NK-92 treated with Interleukin-12 subunit alpha and Interleukin-12 subunit beta, amount 100 ng/mL, for 24 hours (cell line): ENCODE data around the gene PPP3R1.

Experiments used
- DNase-seq: peaks from one replicate; lab custom pipeline; 2025; lab: John Stamatoyannopoulos, UW

Gene PPP3R1

DNA sequence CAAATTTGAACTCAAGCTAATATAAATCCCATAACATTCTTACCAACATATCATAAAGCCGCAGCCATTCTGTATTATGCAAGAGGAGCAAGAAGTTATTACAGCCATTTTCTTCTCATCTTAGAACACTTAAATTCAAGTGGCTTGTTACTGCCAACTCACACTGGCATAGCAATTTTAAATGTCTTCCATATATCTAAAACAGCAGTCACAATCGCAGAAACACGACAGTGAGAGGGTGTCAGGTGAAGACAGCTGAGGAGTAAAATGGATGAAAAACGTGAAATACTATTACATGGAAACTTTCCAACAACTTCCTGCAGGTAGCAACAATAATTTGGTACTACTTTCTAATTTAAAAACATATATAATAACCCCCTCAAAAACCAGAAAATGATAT lies 17.9 kb downstream of the PPP3R1 start:
- no peak for DNase-seq

DNA sequence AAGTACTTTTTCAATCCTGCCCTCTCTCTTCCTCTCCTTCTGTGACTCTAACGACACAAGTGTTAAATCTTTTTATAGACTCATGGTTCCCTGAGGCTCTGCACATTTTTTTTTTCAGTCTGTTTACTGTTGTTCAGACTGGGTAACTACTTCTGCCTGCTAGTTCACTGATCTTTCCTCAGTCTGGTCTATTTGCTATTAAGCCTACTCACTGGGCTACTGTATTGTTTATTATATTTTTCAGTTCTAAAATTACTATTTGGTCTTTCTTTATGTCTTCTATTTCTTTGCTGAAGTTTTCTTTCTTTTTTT lies 21.3 kb downstream of the PPP3R1 start:
- DNase-seq, result no peak

DNA sequence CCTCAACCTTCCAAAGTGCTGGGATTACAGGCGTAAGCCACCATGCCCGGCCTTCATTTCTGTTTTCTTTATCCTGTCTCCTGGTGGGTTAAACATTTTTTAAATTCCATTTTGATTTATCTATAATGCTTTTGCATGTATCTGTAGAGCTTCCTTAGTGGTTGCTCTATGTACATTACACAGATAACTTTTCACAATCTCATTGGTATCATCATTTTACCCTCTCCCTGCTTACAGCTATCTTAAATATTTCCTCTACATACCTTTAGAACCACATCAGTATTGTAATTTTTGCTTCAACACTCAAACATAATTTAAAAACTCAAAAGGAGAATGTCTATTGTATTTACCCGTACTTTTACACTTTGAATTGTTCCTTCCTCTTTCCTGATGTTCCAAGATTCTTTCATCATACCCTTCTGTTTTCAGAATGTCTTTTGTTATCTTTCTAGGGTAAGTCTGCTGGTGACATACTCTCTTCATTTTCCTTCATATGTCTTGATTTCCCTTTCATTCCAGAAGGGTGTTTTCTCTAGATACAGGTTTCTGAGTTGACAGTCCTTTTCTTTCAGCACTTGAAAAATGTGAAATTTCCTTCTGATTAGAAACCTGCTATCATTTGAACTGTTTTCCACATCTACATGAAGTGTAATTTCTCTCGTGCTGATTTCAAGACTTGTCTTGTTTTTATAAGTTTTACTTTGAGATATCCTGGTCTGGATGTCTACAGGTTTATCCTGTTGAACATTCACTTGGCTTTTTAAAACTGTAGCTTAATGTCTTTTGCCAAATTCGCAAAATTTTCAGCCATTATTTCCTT lies 21.9 kb downstream of the PPP3R1 start:
- no peak for DNase-seq

DNA sequence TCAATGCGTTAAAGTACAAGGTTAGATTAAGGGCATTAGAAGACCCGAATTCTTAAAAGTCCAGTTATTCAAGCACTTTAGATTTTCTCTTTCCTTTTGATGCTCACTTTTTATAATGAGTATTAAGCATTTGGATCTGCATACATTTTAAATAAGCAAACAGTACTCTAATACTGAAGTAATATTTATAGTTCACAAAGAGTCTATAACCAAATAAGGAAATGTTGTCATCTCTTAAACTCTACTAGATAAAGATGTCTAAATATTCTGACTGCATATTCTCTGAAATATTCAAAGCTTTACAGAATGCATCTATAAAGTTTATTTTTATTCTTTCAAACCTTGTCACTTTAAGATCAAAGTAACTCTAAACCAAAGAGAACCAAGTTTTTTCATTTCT lies 25.5 kb downstream of the PPP3R1 start:
- no peak for DNase-seq

DNA sequence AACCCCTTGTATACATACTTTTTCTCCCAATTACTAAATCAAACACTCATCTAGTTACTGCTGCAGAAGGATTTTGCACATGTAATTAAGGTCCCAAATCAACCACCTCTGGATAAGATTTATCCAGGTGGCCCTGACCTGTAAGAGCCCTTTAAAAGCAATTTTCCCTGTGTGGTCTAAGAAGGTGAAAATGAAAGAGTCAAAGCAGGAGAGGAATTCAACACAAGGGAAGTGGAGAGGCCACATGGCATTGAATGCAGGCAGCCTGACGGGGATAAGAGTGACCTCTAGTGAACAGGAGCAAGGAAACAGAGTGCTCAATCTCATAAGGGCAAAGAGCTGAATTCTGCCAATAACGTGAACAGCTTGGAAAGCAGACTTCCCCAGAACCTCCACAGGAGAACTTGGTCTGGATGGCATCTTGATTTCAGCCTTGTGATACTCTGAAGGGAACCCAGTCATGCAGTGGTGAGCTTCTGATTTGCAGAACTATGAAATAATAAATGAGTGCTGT lies 27.2 kb downstream of the PPP3R1 start:
- DNase-seq, result no peak

DNA sequence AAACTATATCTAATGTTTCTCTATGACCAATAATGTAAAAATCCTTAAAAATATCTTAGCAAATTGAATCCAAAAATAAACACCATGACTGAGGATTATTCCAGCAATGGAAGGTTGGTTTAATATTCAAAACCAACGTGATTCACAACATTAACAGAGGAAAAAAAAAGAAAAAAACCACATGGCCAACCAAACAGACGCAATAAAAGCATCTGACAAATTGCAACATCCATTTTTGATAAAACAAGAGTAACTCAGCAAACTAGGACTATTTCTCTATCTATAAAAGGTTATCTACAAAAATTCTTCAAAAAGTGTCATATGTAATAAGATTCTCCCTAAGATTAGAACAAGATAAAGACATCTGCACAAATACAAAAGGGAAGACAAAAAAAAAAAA lies 28.9 kb downstream of the PPP3R1 start:
- no peak for DNase-seq

DNA sequence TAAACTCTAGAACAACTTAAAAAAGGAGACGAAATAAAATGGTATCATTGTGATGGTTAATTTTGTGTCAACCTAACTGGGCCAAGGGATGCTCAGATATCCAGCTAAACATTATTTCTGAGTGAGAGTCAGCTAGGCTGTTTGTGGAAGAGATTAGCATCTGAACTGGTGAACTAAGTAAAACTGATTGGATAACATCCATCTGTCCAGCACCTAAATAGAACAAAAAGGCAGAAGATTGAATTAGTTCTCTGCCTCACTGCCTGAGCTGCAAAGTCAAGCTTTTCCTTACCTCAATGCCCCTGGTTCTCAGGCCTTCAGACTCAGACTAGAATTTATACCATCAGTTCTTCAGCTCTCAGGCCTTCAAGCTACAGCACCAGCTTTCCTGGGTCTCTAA lies 30.0 kb downstream of the PPP3R1 start:
- DNase-seq, result no peak

DNA sequence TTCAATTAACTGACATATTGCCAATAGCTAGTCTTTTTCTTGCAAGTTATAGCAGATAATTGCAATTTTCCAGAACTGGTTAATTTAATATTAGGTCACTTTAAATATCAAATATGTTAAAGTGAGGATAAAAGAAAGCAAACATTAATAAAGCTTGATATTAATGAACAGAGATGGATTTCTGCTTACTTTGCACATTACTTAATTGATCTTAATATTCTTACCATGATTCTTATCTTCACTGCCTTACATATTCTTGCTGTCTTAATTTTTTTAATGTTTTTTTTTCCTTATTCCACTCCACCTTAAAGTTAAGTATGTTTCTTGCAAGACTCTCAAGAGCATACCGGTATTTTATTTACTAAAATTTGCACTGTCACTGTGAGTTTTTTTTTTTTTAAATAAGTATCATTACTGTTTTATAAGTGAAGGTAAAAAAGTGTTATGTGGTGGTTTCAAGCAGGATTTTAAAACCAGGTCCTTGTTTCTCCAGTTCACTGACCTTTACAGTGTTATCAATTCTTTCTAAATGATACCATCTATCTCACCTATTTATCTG lies 33.9 kb downstream of the PPP3R1 start:
- DNase-seq, result no peak

DNA sequence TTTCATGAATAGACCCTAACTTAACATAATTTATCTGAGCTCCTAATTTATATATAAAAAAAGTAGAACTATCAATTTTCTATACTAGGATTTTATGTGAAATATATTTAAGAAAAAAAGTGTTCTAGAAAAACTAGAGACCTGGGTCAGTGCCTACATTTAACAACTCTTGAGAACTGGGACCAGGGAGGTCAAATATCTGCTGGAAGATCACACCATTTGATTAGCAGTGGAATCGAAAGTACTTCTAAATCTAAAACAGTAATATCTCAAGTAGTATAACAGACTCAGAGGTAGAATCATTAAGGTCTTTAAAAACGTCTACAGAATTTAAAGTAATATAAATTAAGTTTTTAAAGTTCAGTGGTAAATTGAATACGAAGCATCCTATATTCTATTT lies 34.6 kb downstream of the PPP3R1 start:
- no peak for DNase-seq

DNA sequence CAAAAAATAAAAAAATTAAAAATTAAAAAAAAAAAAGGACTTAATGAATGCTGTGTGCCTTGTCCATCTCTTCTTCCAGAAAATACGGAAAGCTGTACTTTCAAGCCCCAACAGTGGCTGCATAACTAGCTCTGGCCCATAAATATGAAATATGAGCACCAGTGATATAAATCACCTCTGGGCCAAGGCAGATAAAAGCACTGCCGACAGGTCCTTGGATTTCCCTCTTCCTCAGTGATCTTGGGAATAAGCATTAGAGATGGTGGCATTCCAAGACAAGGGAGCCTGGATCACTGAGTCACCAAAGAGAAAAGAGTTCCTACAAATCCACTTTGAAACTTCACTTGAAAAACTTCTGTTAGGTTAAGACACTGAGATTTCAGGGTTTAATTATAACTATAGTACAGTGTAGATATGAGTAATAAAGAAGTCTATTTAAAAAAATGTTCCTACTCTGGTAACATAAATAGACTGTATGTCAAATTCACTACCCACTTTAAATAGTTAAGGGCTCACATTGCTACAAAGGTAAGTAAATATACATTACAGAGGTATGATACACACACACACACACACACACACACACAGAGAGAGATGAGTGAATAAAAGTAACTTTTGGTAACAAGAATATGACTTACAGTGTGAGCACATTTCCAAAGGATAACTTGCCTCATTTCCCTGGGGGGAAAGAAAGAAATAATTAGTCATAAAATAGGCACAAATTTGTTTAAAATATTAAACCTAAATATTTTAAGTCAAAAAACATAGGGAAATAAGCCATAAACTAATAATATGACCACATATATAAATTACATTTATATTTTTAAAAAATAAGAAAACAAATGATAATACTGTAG lies 35.6 kb downstream of the PPP3R1 start:
- DNase-seq, result no peak

DNA sequence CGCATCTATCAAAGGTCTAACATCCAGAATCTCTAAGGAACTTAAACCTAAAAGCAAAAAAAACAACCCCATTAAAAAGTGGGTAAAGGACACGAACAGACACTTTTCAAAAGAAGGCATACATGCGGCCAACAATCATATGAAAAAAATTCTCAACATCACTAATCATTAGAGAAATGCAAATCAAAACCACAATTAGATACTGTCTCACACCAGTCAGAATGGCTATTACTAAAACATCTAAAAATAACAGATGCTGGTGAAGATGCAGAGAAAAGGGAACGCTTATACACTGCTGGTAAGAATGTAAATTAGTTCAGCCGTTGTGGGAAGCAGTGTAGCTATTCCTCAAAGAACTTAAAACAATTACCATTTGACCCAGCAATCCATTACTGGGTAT lies 38.0 kb downstream of the PPP3R1 start:
- DNase-seq, result no peak

DNA sequence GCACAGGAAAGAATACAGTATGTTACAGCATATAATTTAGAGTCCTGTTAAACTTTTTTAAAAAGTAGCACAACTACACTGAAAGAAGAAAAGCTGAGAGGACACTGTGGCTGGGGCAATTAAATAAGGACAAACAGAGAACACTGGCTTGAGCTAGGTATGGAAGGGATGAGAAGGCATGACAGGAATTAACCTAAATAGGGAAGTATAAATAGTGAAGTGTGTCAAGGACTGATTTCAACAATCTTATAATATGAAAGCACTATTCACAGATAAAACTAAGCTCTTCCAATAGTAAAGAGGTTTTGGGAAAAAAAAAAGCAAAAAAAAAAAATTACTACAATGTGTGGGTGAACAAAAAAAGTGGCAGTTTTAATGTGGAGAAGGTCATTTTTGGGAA lies 45.5 kb downstream of the PPP3R1 start:
- DNase-seq, result no peak

DNA sequence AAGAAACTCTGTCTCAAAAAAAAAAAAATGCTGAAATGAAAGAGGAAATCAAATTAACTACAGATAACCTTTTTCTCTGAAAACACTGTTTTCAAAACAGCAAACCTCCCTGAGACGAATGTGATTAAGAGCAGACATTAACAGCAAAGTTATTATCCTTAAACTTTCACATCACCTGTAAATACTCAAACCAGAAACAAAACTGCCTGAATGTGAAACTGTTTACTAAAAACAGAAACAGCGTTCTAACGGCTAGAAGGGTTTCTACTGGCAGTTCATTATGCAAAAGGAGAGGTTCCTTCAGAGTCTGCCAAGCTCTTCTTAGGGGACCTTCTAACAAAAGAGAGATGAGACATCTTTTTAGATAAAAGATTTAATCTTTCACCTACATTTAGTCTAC lies 48.7 kb downstream of the PPP3R1 start:
- DNase-seq, result no peak

DNA sequence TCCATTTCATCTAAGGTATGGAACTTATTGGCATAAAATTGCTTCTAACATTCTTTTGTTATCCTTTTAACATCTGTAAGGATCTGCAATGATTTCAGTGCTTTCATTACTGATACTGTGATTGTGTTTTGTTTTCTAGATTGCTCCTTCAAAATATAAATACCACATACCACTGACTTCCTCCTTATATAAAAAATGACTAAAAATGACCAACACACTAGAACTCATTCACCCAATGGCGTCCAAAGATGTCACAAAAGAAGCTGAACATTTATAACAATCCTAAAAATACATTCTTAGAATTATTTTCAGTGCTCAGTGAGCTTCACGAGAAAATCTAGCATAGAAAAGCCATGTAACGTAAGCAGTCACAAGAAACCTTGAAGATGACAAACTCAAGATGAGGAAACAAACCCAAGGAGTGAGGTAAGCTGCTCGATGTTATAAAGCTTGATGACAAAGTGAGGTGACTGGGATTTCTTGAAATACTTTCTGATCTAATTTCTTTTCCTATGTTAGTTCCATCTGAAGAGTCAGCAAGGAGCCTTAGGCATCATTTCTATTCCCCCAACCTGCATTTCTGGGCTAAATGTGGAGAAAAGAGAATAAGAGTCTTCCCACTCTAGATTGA lies 52.1 kb downstream of the PPP3R1 start:
- DNase-seq, result no peak

DNA sequence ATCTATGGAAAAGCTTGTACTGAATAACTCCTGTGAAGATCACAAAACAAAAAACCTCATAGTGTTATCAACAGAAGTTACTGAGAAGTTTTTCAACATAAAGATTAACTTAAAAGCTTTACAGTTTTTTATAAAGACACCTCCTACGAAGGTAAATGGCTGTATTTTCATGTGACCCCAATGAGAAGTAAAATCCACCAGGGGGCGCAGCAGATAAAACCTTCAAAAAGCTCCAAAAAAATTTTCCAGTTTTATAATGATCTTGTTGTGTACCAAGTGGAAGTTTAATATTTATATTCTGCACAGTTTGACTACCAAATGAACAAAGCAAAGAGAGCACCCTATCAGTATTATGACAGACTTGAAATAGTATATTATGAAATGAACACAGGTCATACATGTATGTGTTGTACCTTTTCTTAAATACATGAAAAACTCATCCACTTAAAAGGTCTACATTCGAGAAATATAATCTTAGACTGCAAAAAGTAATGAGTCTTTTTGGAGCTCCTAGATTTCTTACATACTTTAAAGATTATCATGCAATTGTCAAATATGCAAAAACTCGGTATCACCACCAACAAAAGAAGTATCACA lies 56.1 kb downstream of the PPP3R1 start:
- no peak for DNase-seq

DNA sequence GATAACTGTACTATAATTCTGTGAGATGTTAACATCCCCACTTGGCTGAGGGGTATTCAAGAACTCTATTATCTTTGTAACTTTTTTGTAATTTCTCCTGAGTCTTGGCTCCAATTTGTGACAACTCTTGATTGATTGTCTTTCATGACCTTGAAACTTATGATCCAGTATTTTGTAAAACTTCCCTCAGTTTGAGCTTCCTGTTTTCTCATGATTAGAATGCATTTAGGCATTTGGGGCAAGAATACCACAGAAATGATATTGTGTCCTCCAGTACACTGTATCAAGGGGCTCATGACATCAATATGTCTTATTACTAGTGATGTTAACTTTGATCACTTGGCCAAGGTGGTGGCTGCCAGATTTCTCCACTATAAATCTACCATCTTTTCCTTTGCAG lies 57.2 kb downstream of the PPP3R1 start:
- DNase-seq, result no peak

DNA sequence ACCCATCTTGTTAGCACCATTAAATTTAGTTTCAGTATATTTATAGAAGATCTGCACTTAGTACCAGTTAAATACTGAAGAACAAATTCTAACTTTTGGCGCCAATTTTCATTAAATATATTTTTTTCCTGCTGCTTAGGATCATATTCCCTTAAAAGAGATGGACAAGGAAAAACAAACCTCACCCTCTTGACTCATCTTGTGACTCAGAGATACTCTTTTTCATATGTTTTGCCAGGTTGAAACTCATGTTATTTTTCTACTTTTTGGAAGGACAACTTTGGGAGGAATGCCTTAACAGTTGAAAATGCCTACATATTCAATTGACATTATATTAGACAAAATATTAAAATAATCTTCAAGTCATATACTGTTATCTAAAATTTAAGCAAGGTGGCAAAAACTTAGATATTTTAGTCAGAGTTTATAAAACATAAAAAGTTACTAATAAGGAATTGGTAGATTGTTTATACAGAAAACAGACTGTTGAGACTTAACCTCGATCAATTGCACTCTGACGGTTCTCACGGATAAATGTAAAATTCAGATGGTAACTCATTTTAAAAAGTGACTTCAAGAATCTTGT lies 58.5 kb downstream of the PPP3R1 start:
- no peak for DNase-seq

DNA sequence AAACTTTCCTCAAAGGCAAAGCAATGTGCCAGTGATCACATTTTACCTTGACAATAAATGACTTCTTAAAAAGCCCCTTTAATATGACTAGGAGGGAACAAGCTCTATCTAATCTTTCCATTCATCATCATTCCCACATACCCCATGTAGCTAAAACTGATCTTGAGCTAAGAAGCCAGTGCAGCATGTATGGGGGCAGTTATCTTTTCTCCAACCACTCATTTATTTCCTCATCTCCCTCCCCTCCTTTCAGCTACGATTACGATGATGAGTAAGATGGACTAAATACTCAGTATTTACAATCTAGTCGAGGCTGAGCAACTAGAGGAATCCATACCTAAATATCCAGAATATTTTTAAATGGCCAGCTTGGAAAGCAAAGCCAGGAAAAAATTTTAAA lies 59.2 kb downstream of the PPP3R1 start:
- DNase-seq, result no peak

DNA sequence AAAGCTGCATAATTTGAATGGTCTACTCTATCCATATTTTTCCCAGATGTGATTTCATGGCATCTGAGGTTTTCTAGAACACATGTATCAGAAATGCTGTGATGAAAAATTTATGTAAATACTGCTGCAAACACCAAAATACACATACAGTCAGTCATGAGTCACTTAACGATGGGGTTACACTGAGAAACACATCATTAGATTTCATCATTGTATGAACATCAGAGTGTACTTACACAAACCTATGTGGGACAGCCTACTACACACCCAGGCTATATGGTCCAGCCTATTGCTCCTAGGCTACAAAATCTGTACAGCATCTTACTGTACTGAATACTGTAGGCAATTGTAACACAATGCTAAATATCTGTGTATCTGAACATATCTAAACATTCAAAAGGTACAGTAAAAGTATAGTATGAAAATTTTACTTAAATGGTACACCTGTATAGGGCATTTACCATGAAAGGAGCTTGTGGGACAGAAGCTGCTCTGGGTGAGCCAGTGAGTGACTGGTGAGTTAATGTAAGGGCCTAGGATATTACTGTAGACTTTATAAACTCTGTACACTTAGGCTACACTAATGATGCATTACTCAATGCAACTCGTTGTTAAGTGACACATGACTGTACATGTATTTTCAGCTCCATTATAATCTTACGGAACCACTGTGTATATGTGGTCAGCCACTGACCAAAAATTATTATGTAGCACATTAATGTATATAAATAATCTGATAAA lies 61.2 kb downstream of the PPP3R1 start:
- DNase-seq, result no peak

DNA sequence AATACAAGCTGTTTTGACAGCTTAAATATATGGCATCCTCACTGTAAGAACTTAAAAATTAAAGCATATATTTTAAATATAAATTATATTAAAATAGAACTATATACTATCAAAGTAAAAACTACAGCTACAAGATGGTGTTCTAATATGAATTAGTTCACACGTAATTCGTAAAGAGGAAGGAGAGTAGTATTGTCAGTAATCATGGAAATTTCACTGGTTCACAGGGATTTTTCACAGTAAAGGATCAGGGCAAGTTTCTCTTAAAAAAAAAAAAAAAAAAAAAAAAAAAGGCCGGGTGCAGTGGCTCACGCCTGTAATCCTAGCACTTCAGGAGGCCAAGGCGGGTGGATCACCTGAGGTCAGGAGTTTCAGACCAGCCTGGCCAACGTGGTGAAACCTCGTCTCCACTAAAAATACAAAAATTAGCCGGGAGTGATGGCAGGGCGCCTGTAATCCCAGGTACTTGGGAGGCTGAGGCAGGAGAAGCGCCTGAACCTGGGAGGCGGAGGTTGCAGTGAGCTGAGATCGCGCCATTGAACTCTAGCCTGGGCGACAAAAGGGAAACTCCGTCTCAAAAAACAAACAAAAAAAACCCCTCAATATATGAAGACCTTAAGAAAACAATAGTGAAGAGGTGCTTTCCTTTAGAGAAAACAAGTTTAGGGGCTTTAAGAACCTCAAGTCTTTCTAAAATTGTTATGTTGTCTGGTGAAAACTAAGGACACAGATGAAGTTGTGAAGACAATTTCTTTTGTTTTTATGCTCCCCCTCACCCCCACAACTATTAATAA lies 62.1 kb downstream of the PPP3R1 start:
- no peak for DNase-seq
